Measurements from ENCODE around the gene OST4.

Gene OST4

GRCh38 chr2:27053321-27053720 lies 18.1 kb downstream of the OST4 start:
- DNase-seq (ENCODE audit: low read depth, low spot score): no peak
- ChIA-PET POLR2A (interaction anchor here (0.6 to 4.2 kb wide), 3 partner anchors 14 to 26 kb away, joined by 3 to 26 read pairs (median 3); partner anchors contain the start of gene EMILIN1), CTCF (no interaction called here)
- H3K4me3 ChIP-seq (ENCODE audit: low read depth, low read length): no peak overlapping the region
- no peak for TF ChIP-seq CTCF (IDR thresholded peaks at IDR 0.05; ENCODE audit: insufficient read depth, low read length, missing control alignments)

GRCh38 chr2:27051902-27052645 lies 19.4 kb downstream of the OST4 start:
- CTCF ChIA-PET: interaction anchor here (0.8 to 4.3 kb wide), 8 partner anchors 9 to 140 kb away, joined by 3 to 35 read pairs (median 4); partner anchors contain the start of gene KHK
- TF ChIP-seq CTCF (IDR thresholded peaks at IDR 0.05; ENCODE audit: insufficient read depth, low read length, missing control alignments): no peak
- POLR2A ChIA-PET: interaction anchor here (1.3 to 4.2 kb wide), 6 partner anchors 10 to 90 kb away, joined by 3 to 31 read pairs (median 20); partner anchors contain the start of genes EMILIN1 and OST4
- H3K4me3 ChIP-seq (ENCODE audit: low read depth, low read length): peak overlapping the region; percentile 93
- DNase-seq (ENCODE audit: low read depth, low spot score): no peak

GRCh38 chr2:27050996-27051901 lies 20.2 kb downstream of the OST4 start, which contains the start of gene AGBL5:
AGBL5 (plus strand) TSS chr2:27051668; CDS start chr2:27052959, 1,291 bp downstream.
- no peak for TF ChIP-seq CTCF (IDR thresholded peaks at IDR 0.05; ENCODE audit: insufficient read depth, low read length, missing control alignments)
- no peak for DNase-seq (ENCODE audit: low read depth, low spot score)
- CTCF ChIA-PET: interaction anchor here (0.7 to 4.3 kb wide), 12 partner anchors 10 to 205 kb away, joined by 3 to 35 read pairs (median 4); partner anchors contain the start of genes EMILIN1 and KHK
- H3K4me3 ChIP-seq (ENCODE audit: low read depth, low read length): peak within 1 kb of the TSS; percentile 93
- POLR2A ChIA-PET: interaction anchor here (0.5 to 4.2 kb wide), 13 partner anchors 8 to 89 kb away, joined by 3 to 31 read pairs (median 13); partner anchors contain the start of genes EMILIN1, KHK and OST4

- POLR2A ChIA-PET: interaction anchor here (0.5 to 4.2 kb wide), 13 partner anchors 9 to 89 kb away, joined by 3 to 31 read pairs (median 13); partner anchors contain the start of genes EMILIN1, KHK and OST4
- CTCF ChIA-PET: interaction anchor here (0.7 to 4.3 kb wide), 11 partner anchors 10 to 204 kb away, joined by 3 to 35 read pairs (median 6); partner anchors contain the start of genes EMILIN1, KHK, OST4 and TMEM214
- H3K4me3 ChIP-seq (ENCODE audit: low read depth, low read length): peak overlapping the region; percentile 93
- TF ChIP-seq CTCF (IDR thresholded peaks at IDR 0.05; ENCODE audit: insufficient read depth, low read length, missing control alignments): peak; percentile 57
- peak; percentile 92 for DNase-seq (ENCODE audit: low read depth, low spot score)
Measured at GRCh38 chr2:27050281-27050995, 21.0 kb downstream of the OST4 start.

- no peak for DNase-seq (ENCODE audit: low read depth, low spot score)
- ChIA-PET CTCF (interaction anchor here (0.8 to 4.3 kb wide), 11 partner anchors 9 to 204 kb away, joined by 3 to 35 read pairs (median 7); partner anchors contain the start of genes EMILIN1, KHK, OST4 and TMEM214), POLR2A (interaction anchor here (1.0 to 4.2 kb wide), 9 partner anchors 9 to 38 kb away, joined by 5 to 31 read pairs (median 15); partner anchors contain the start of genes EMILIN1, KHK and OST4)
- peak overlapping the region; percentile 93 for H3K4me3 ChIP-seq (ENCODE audit: low read depth, low read length)
- no peak for TF ChIP-seq CTCF (IDR thresholded peaks at IDR 0.05; ENCODE audit: insufficient read depth, low read length, missing control alignments)
Measured at GRCh38 chr2:27049422-27050280, 21.8 kb downstream of the OST4 start.
